HCT116 (cell line): Measurements from ENCODE around the gene PRPF38A. TPM values are rescaled to one million over a fixed set of nuclear protein-coding genes. Genes with fewer than 3 reads are reported as not detected.

Source experiments
- ATAC-seq: fragments of 200-7000 bp; cut with Tn5 transposase; 2 replicates; pipeline ENCODE4 v1.9.1; 2020; ENCODE audit warnings: mild to moderate bottlenecking, moderate library complexity
- BruUV-seq: library from RNA; stranded (reverse); fragments of 400-500 nt; replicated peaks from 2 replicates; lab custom pipeline; 2021; lab: Mats Ljungman, UMichigan
- CTCF ChIA-PET: fragments of 300-600 bp; sonication (Branson Sonifier 250); formaldehyde crosslinking; loops from one replicate; lab custom pipeline; 2021; ENCODE audit warnings: antibody characterized with exemption; lab: Charles Lee
- POLR2A ChIA-PET: fragments of 300-600, 350-600 bp; sonication (Branson Sonifier 250); formaldehyde crosslinking; loops from one replicate; lab custom pipeline; 2021; ENCODE audit warnings: antibody characterized with exemption; lab: Charles Lee
- RAD21 ChIA-PET, 2 experiments: fragments of 300-600 bp; sonication (Branson Sonifier 250); formaldehyde crosslinking; loops; one replicate each; lab custom pipeline; 2023; ENCODE audit warnings: low total read pairs in 2 of 2; ENCODE audit not compliant: uncharacterized antibody in 2 of 2, unreplicated experiment in 2 of 2, low non-redundant PET in 1 of 2; lab: Charles Lee
- DNase-seq: peaks from one replicate; pipeline ENCODE4 v3.0.0-alpha.2; 2010; ENCODE audit warnings: low read depth, low spot score
- H2AFZ ChIP-seq: fragments of 200-600 bp; shearing (Covaris generic), sonication (generic); 2 replicates; pipeline ENCODE4 v1.6.1; 2017; ENCODE audit warnings: low read depth, mixed run types, mixed read lengths, antibody characterized with exemption, low read length; ENCODE audit not compliant: poor library complexity, severe bottlenecking
- H3K27ac ChIP-seq: 2 replicates; pipeline ENCODE4 v1.5.1; 2012; ENCODE audit warnings: low read depth, low read length
- H3K27me3 ChIP-seq: fragments of 200-600 bp; sonication (generic); 2 replicates; pipeline ENCODE4 v1.6.1; 2016; ENCODE audit warnings: mixed run types, low read length, mixed read lengths; ENCODE audit not compliant: insufficient read depth
- H3K36me3 ChIP-seq, 2 experiments: fragments of 200-500 bp in 1 of 2; fragments of 200-600 bp in 1 of 2; sonication (Bioruptor generic) in 1 of 2; sonication (generic) in 1 of 2; 2 replicates each; pipeline versions ENCODE4 v1.5.1 to v1.6.1; 2014 to 2016; ENCODE audit warnings: low read length in 2 of 2, inconsistent platforms in 1 of 2, mixed read lengths in 1 of 2, mixed run types in 1 of 2; ENCODE audit not compliant: insufficient read depth in 2 of 2, control insufficient read depth in 1 of 2
- H3K4me1 ChIP-seq, 2 experiments: fragments of 200-600 bp in 1 of 2; sonication (generic) in 1 of 2; 2 replicates each; pipeline versions ENCODE4 v1.5.1 to v1.6.1; 2012 to 2017; ENCODE audit warnings: low read length in 2 of 2, inconsistent platforms in 1 of 2, mild to moderate bottlenecking in 1 of 2, mixed read lengths in 1 of 2, mixed run types in 1 of 2, moderate library complexity in 1 of 2; ENCODE audit not compliant: insufficient read depth in 2 of 2, control insufficient read depth in 1 of 2
- H3K4me2 ChIP-seq: fragments of 200-600 bp; sonication (generic); 2 replicates; pipeline ENCODE4 v1.6.1; 2017; ENCODE audit warnings: mixed run types, low read length, mixed read lengths
- H3K4me3 ChIP-seq, 2 experiments: fragments of 200-600 bp in 1 of 2; sonication (generic) in 1 of 2; replicated peaks in 1 of 2; 2 replicates each; pipeline ENCODE4 v1.5.1; 2011 to 2016; ENCODE audit warnings: low read length in 2 of 2, control low read depth in 1 of 2, low read depth in 1 of 2, mild to moderate bottlenecking in 1 of 2, mixed read lengths in 1 of 2, mixed run types in 1 of 2
- H3K79me2 ChIP-seq: fragments of 200-600 bp; sonication (generic); 2 replicates; pipeline ENCODE4 v1.6.1; 2017; ENCODE audit warnings: mild to moderate bottlenecking, mixed run types, low read length, moderate library complexity, mixed read lengths; ENCODE audit not compliant: insufficient read depth
- H3K9ac ChIP-seq: fragments of 200-600 bp; sonication (generic); 2 replicates; pipeline ENCODE4 v1.6.1; 2016; ENCODE audit warnings: low read length, mixed read lengths
- H3K9me2 ChIP-seq: fragments of 200-600 bp; sonication (generic), shearing (Covaris generic); 2 replicates; pipeline ENCODE4 v1.6.1; 2017; ENCODE audit warnings: mixed run types, mild to moderate bottlenecking, moderate library complexity; ENCODE audit not compliant: insufficient read depth
- H3K9me3 ChIP-seq, 2 experiments: fragments of 200-500 bp in 1 of 2; fragments of 200-600 bp in 1 of 2; sonication (Bioruptor generic) in 1 of 2; sonication (generic) in 1 of 2; 2 replicates each; pipeline ENCODE4 v1.6.1; 2014 to 2017; ENCODE audit warnings: low read length in 2 of 2, mixed read lengths in 2 of 2, inconsistent platforms in 1 of 2, low read depth in 1 of 2, mild to moderate bottlenecking in 1 of 2, mixed run types in 1 of 2, moderate library complexity in 1 of 2; ENCODE audit not compliant: control insufficient read depth in 1 of 2, insufficient read depth in 1 of 2
- H4K20me1 ChIP-seq: fragments of 200-600 bp; sonication (generic), shearing (Covaris generic); 2 replicates; pipeline ENCODE4 v1.6.1; 2017; ENCODE audit warnings: mixed run types, mild to moderate bottlenecking, moderate library complexity; ENCODE audit not compliant: insufficient read depth
- ATF3 ChIP-seq: IDR thresholded peaks from 2 replicates; pipeline ENCODE4 v1.6.1; 2012
- CBX3 ChIP-seq: IDR thresholded peaks from 2 replicates; pipeline ENCODE4 v1.6.1; 2012; ENCODE audit warnings: low read depth
- CEBPB ChIP-seq: IDR thresholded peaks from 2 replicates; pipeline ENCODE4 v1.6.1; 2012; ENCODE audit warnings: low read depth
- EGR1 ChIP-seq: IDR thresholded peaks from 2 replicates; pipeline ENCODE4 v1.6.1; 2012; ENCODE audit warnings: low read depth
- EZH2 ChIP-seq: fragments of 200-600 bp; sonication (generic); IDR thresholded peaks from 2 replicates; pipeline ENCODE4 v1.6.1; 2017; ENCODE audit warnings: antibody characterized with exemption, mixed run types
- EZH2phosphoT487 ChIP-seq: fragments of 200-600 bp; IDR thresholded peaks from 2 replicates; pipeline ENCODE4 v1.6.1; 2018; ENCODE audit warnings: antibody characterized with exemption, borderline replicate concordance
- FOSL1 ChIP-seq: IDR thresholded peaks from 2 replicates; pipeline ENCODE4 v1.6.1; 2012; ENCODE audit warnings: low read depth
- JUND ChIP-seq: IDR thresholded peaks from 2 replicates; pipeline ENCODE4 v1.6.1; 2012
- POLR2A ChIP-seq: IDR thresholded peaks from 2 replicates; pipeline ENCODE4 v1.7.0; 2011; ENCODE audit warnings: borderline replicate concordance; ENCODE audit not compliant: insufficient read depth, insufficient read length; ENCODE audit errors: extremely low read depth
- POLR2AphosphoS5 ChIP-seq: IDR thresholded peaks from 2 replicates; pipeline ENCODE4 v1.6.1; 2011; ENCODE audit warnings: mild to moderate bottlenecking, low read depth, low read length, moderate library complexity
- RAD21 ChIP-seq: IDR thresholded peaks from 2 replicates; pipeline ENCODE4 v1.6.1; 2012; ENCODE audit warnings: low read depth, mild to moderate bottlenecking
- SIN3A ChIP-seq: IDR thresholded peaks from 2 replicates; pipeline ENCODE4 v1.6.1; 2012; ENCODE audit warnings: low read depth
- SP1 ChIP-seq: IDR thresholded peaks from 2 replicates; pipeline ENCODE4 v1.6.1; 2012; ENCODE audit warnings: low read depth
- YY1 ChIP-seq: IDR thresholded peaks from 2 replicates; pipeline ENCODE4 v1.6.1; 2011; ENCODE audit warnings: low read length, low read depth, moderate library complexity, mild to moderate bottlenecking; ENCODE audit not compliant: insufficient replicate concordance; ENCODE audit errors: extremely low read depth
- ZBTB33 ChIP-seq: IDR thresholded peaks from 2 replicates; pipeline ENCODE4 v1.6.1; 2011; ENCODE audit warnings: mild to moderate bottlenecking, low read length, moderate library complexity; ENCODE audit not compliant: insufficient replicate concordance; ENCODE audit errors: extremely low read depth
- ZFX ChIP-seq: fragments of 450-650 bp; IDR thresholded peaks from 2 replicates; pipeline ENCODE4 v1.6.1; 2017
- ZNF274 ChIP-seq: fragments of 200-500 bp; sonication (Bioruptor generic); IDR thresholded peaks from 2 replicates; pipeline ENCODE4 v1.6.1; 2014; ENCODE audit warnings: mild to moderate bottlenecking, low read depth, low read length, inconsistent platforms
- intact Hi-C: fragments of 100-400 bp; cut with micrococcal nuclease; formaldehyde crosslinking; loops from 2 replicates; pipeline ENCODE4 v1.10.0; 2022
- total RNA-seq: library from RNA; stranded (reverse); gene quantifications from one replicate; pipeline ENCODE4 v1.2.1, GENCODE V29; 2021; ENCODE audit not compliant: unreplicated experiment

PRPF38A gene
- total RNA-seq, 1 experiment from 2014 or later, result 50.2 TPM

- no peaks in the 10 kb centered on the region for H3K27me3 ChIP-seq
- no peak overlapping the region for H3K9ac ChIP-seq
- no peak for DNase-seq
These were observed 12.4 kb downstream of the PRPF38A start for GRCh38 chr1:52416811-52417210.

GRCh38 chr1:52420713-52421112 lies 16.3 kb downstream of the PRPF38A start:
- Histone ChIP-seq H3K79me2 (no peaks in the 10 kb centered on the region), H3K27me3 (no peaks in the 10 kb centered on the region), H3K4me1 (no peaks in the 10 kb centered on the region), H3K4me2 (no peak overlapping the region), H3K27ac (no peak overlapping the region), H3K4me3 (no peak overlapping the region), H3K36me3 (peaks cover 26 to 49% of the 10 kb centered on the region in 2 experiments; a peak in 3 of 4 replicates), H4K20me1 (no peaks in the 10 kb centered on the region), H3K9ac (no peak overlapping the region), H3K9me2 (no peaks in the 10 kb centered on the region), H2AFZ (no peak overlapping the region), H3K9me3 (no peaks in the 10 kb centered on the region)
- TF ChIP-seq FOSL1 (no peak), JUND (no peak), POLR2AphosphoS5 (no peak), ATF3 (no peak), ZNF274 (no peak), EZH2phosphoT487 (no peak), CEBPB (no peak), YY1 (no peak), SIN3A (no peak), SP1 (no peak), ZBTB33 (no peak), CBX3 (no peak), POLR2A (no peak), ZFX (no peak), EGR1 (no peak), RAD21 (no peak), EZH2 (no peak)
- intact Hi-C loops, result no loop called here
- ChIA-PET RAD21 (no interaction called here), CTCF (no interaction called here), POLR2A (no interaction called here)
- no peak for DNase-seq
- no TSS peak for BruUV-seq
- no peak for ATAC-seq

More at GRCh38 chr1:52416811-52417210, 12.4 kb downstream of the PRPF38A start:
- H3K9me2 ChIP-seq, result no peaks in the 10 kb centered on the region
- RAD21 ChIA-PET, result no interaction called here
- no peaks in the 10 kb centered on the region for H4K20me1 ChIP-seq
- no peak for ATAC-seq
- CTCF ChIA-PET, result no interaction called here
- BruUV-seq, result no TSS peak
- H3K79me2 ChIP-seq, result no peaks in the 10 kb centered on the region
- no peak overlapping the region for H3K4me3 ChIP-seq
- TF ChIP-seq POLR2AphosphoS5 (no peak), JUND (no peak)
- no peaks in the 10 kb centered on the region for H3K9me3 ChIP-seq
- H3K36me3 ChIP-seq, result peaks cover 55 to 60% of the 10 kb centered on the region in 2 experiments; a peak in 3 of 4 replicates
- intact Hi-C loops, result no loop called here
- no peak overlapping the region for H3K4me2 ChIP-seq
- no peak overlapping the region for H2AFZ ChIP-seq
- H3K4me1 ChIP-seq, result no peaks in the 10 kb centered on the region
- no peak overlapping the region for H3K27ac ChIP-seq
- POLR2A ChIA-PET, result no interaction called here
